SK-N-SH (cell line): ENCODE measurements around the gene DICER1. TPM values are rescaled to one million over a fixed set of nuclear protein-coding genes. Genes with fewer than 3 reads are reported as not detected.

Experiments
- CTCF ChIA-PET: fragments of 300-600, 350-600 bp; formaldehyde crosslinking; extraction: SDS; loops from one replicate; lab custom pipeline; 2021; lab: Yijun Ruan, JAX
- POLR2A ChIA-PET: fragments of 350-600 bp; sonication (Branson Sonifier 250); formaldehyde crosslinking; extraction: SDS; loops from one replicate; lab custom pipeline; 2020; ENCODE audit warnings: antibody characterized with exemption, inconsistent platforms; lab: Yijun Ruan, JAX
- DNase-seq: peaks from one replicate; pipeline ENCODE4 v3.0.0; 2012
- H2AFZ ChIP-seq: fragments of 200-600 bp; sonication (generic); 2 replicates; pipeline ENCODE4 v1.8.1; 2016; ENCODE audit warnings: antibody characterized with exemption, mild to moderate bottlenecking, low read depth
- H3F3A ChIP-seq: fragments of 200-600 bp; sonication (generic); replicated peaks from 2 replicates; pipeline ENCODE3; 2016; ENCODE audit warnings: antibody characterized with exemption, mild to moderate bottlenecking; ENCODE audit not compliant: insufficient read depth
- H3K27ac ChIP-seq, 2 experiments: fragments of 200-500 bp in 1 of 2; fragments of 200-600 bp in 1 of 2; sonication (Bioruptor generic) in 1 of 2; sonication (generic), shearing (Covaris generic) in 1 of 2; 2 replicates each; pipeline versions ENCODE4 v1.5.1 to v1.6.1; 2014 to 2016; ENCODE audit warnings: low read depth in 2 of 2, inconsistent platforms in 1 of 2, low read length in 1 of 2, mild to moderate bottlenecking in 1 of 2, mixed read lengths in 1 of 2
- H3K27me3 ChIP-seq: fragments of 200-600 bp; sonication (generic), shearing (Covaris generic); 2 replicates; pipeline ENCODE4 v1.6.1; 2016; ENCODE audit warnings: mixed run types; ENCODE audit not compliant: insufficient read depth
- H3K36me3 ChIP-seq, 2 experiments: fragments of 200-500 bp in 1 of 2; fragments of 200-600 bp in 1 of 2; sonication (Bioruptor generic) in 1 of 2; sonication (generic) in 1 of 2; replicated peaks in 1 of 2; 2 replicates each; pipeline versions ENCODE3 to v1.5.1; 2014 to 2016; ENCODE audit warnings: low read length in 1 of 2, mild to moderate bottlenecking in 1 of 2; ENCODE audit not compliant: insufficient read depth in 2 of 2, control insufficient read depth in 1 of 2
- H3K4me1 ChIP-seq, 2 experiments: fragments of 200-500 bp in 1 of 2; fragments of 200-600 bp in 1 of 2; sonication (Bioruptor generic) in 1 of 2; sonication (generic), shearing (Covaris generic) in 1 of 2; 2 replicates each; pipeline versions ENCODE4 v1.5.1 to v1.6.1; 2014 to 2016; ENCODE audit warnings: low read depth in 1 of 2, low read length in 1 of 2, mixed run types in 1 of 2; ENCODE audit not compliant: insufficient read depth in 2 of 2, control insufficient read depth in 1 of 2
- H3K4me2 ChIP-seq: fragments of 200-600 bp; sonication (generic), shearing (Covaris generic); 2 replicates; pipeline ENCODE4 v1.6.1; 2017; ENCODE audit warnings: mixed run types
- H3K4me3 ChIP-seq, 2 experiments: fragments of 200-500 bp in 1 of 2; fragments of 200-600 bp in 1 of 2; sonication (Bioruptor generic) in 1 of 2; sonication (generic), shearing (Covaris generic) in 1 of 2; 2 replicates each; pipeline versions ENCODE4 v1.5.1 to v1.8.1; 2014 to 2016; ENCODE audit warnings: low read depth in 2 of 2, inconsistent platforms in 1 of 2, low read length in 1 of 2, mild to moderate bottlenecking in 1 of 2, mixed read lengths in 1 of 2, moderate library complexity in 1 of 2
- H3K79me2 ChIP-seq: fragments of 200-600 bp; sonication (generic); 2 replicates; pipeline ENCODE4 v1.8.1; 2017; ENCODE audit warnings: mild to moderate bottlenecking; ENCODE audit not compliant: insufficient read depth
- H3K9ac ChIP-seq: fragments of 200-600 bp; sonication (generic); 2 replicates; pipeline ENCODE4 v1.6.1; 2017; ENCODE audit warnings: mixed run types
- H3K9me2 ChIP-seq: fragments of 200-600 bp; sonication (generic); 2 replicates; pipeline ENCODE4 v1.6.1; 2017; ENCODE audit warnings: mixed run types
- H3K9me3 ChIP-seq: fragments of 200-600 bp; sonication (generic); 2 replicates; pipeline ENCODE4 v1.6.1; 2017; ENCODE audit warnings: mixed run types, mild to moderate bottlenecking, moderate library complexity
- H4K20me1 ChIP-seq: fragments of 200-600 bp; sonication (generic); 2 replicates; pipeline ENCODE4 v1.6.1; 2017; ENCODE audit warnings: mild to moderate bottlenecking, mixed run types; ENCODE audit not compliant: insufficient read depth
- ELF1 ChIP-seq: IDR thresholded peaks from 2 replicates; pipeline ENCODE4 v1.4.0; 2012
- FOSL2 ChIP-seq: IDR thresholded peaks from 2 replicates; pipeline ENCODE4 v1.4.0; 2012; ENCODE audit warnings: low read depth, mild to moderate bottlenecking, moderate library complexity, borderline replicate concordance
- GABPA ChIP-seq: IDR thresholded peaks from 2 replicates; pipeline ENCODE4 v1.4.0; 2012; ENCODE audit warnings: low read depth, mild to moderate bottlenecking
- GATA2 ChIP-seq: sonication (generic); formaldehyde crosslinking; IDR thresholded peaks from 2 replicates; pipeline ENCODE4 v1.5.0; 2020; ENCODE audit warnings: mild to moderate bottlenecking, missing genetic modification reagents
- JUND ChIP-seq: IDR thresholded peaks from 2 replicates; pipeline ENCODE4 v1.4.0; 2012
- MAX ChIP-seq: IDR thresholded peaks from 2 replicates; pipeline ENCODE4 v1.4.0; 2012; ENCODE audit warnings: low read depth
- MEF2A ChIP-seq: IDR thresholded peaks from 2 replicates; pipeline ENCODE4 v1.4.0; 2012; ENCODE audit warnings: low read depth, borderline replicate concordance
- NRF1 ChIP-seq: IDR thresholded peaks from 2 replicates; pipeline ENCODE4 v1.6.1; 2012; ENCODE audit warnings: low read depth, mild to moderate bottlenecking, low read length
- PBX3 ChIP-seq: IDR thresholded peaks from 2 replicates; pipeline ENCODE4; 2012
- RAD21 ChIP-seq: IDR thresholded peaks from 2 replicates; pipeline ENCODE4 v1.6.1; 2012; ENCODE audit warnings: mild to moderate bottlenecking, low read length
- RCOR1 ChIP-seq: fragments of 150-350 bp; IDR thresholded peaks from 2 replicates; pipeline ENCODE4 v1.6.1; 2017; ENCODE audit warnings: antibody characterized with exemption, low read length
- RFX5 ChIP-seq: IDR thresholded peaks from 2 replicates; pipeline ENCODE4 v1.6.1; 2012; ENCODE audit warnings: mild to moderate bottlenecking, improper control_type of control experiment, low read length
- RXRA ChIP-seq: IDR thresholded peaks from 2 replicates; pipeline ENCODE4 v1.4.0; 2012; ENCODE audit warnings: low read depth, mild to moderate bottlenecking, borderline replicate concordance
- SIN3A ChIP-seq: IDR thresholded peaks from 2 replicates; pipeline ENCODE4 v1.6.1; 2012; ENCODE audit warnings: low read depth, mild to moderate bottlenecking, low read length, moderate library complexity, borderline replicate concordance
- TCF12 ChIP-seq: IDR thresholded peaks from 2 replicates; pipeline ENCODE4 v1.4.0; 2012
- TEAD4 ChIP-seq: IDR thresholded peaks from 2 replicates; pipeline ENCODE4 v1.4.0; 2012; ENCODE audit warnings: mild to moderate bottlenecking, borderline replicate concordance; ENCODE audit not compliant: insufficient read depth
- USF2 ChIP-seq: fragments of 150-350 bp; IDR thresholded peaks from 2 replicates; pipeline ENCODE4 v1.6.1; 2017; ENCODE audit warnings: antibody characterized with exemption, low read length, low read depth, borderline replicate concordance
- YY1 ChIP-seq: IDR thresholded peaks from 2 replicates; pipeline ENCODE4 v1.4.0; 2012; ENCODE audit warnings: low read depth, mild to moderate bottlenecking
- ZBTB33 ChIP-seq: IDR thresholded peaks from 2 replicates; pipeline ENCODE4 v1.4.0; 2012; ENCODE audit warnings: low read depth, borderline replicate concordance
- WGBS: methylation state at CpG from one replicate; pipeline ENCODE4 v1.1.6; 2017; ENCODE audit warnings: low lambda C conversion rate; 5-methylcytosine and 5-hydroxymethylcytosine counted together
- polyA plus RNA-seq, 3 experiments: library from polyadenylated mRNA; depleted of rRNA; stranded (reverse); fragments of >200 nt; gene quantifications; 2 replicates each; pipeline ENCODE4 v1.2.3, GENCODE V29; 2012

Gene DICER1
- polyA plus RNA-seq, 1 of the 3 experiments (the other 2 are of a cell fraction): 4.7 TPM

GRCh38 chr14:95064734-95065133, 92.6 kb downstream of the DICER1 start:
- Histone ChIP-seq H4K20me1 (no peaks in the 10 kb centered on the region), H3F3A (no peaks in the 10 kb centered on the region), H3K9ac (no peak overlapping the region), H2AFZ (no peak overlapping the region), H3K79me2 (no peaks in the 10 kb centered on the region), H3K4me3 (no peak overlapping the region)
- no peak for DNase-seq
- WGBS: 80% methylated on average over 2 of the region's 2 CpGs
- CTCF ChIA-PET: no interaction called here
- TF ChIP-seq YY1 (no peak), NRF1 (no peak), FOSL2 (no peak), PBX3 (no peak), SIN3A (no peak), USF2 (no peak), RAD21 (no peak), RXRA (no peak), TEAD4 (no peak), RFX5 (no peak), MAX (no peak), GABPA (no peak), GATA2 (CRISPR knock-in tag) (no peak), JUND (no peak), ELF1 (no peak), MEF2A (no peak), TCF12 (no peak), RCOR1 (no peak), ZBTB33 (no peak)
- TF ChIP-seq, all 33 proteins: peak for 0
- H3K9me3 ChIP-seq: no peaks in the 10 kb centered on the region
- H3K27me3 ChIP-seq: no peaks in the 10 kb centered on the region
- no peaks in the 10 kb centered on the region for H3K36me3 ChIP-seq
- H3K4me2 ChIP-seq: no peak overlapping the region
- H3K27ac ChIP-seq: no peak overlapping the region
- H3K9me2 ChIP-seq: no peaks in the 10 kb centered on the region
- POLR2A ChIA-PET: no interaction called here
- no peaks in the 10 kb centered on the region; a peak in 1 of 4 replicates for H3K4me1 ChIP-seq
